GM12801 (cell line): Measurements from ENCODE around the gene BET1.

Source experiments
- TF ChIP-seq, protein P1 (sequence below): IDR thresholded peaks from one replicate; pipeline ENCODE4 v1.5.1; 2011; ENCODE audit warnings: control low read depth; ENCODE audit not compliant: insufficient read length; ENCODE audit errors: extremely low read depth

BET1 gene

DNA sequence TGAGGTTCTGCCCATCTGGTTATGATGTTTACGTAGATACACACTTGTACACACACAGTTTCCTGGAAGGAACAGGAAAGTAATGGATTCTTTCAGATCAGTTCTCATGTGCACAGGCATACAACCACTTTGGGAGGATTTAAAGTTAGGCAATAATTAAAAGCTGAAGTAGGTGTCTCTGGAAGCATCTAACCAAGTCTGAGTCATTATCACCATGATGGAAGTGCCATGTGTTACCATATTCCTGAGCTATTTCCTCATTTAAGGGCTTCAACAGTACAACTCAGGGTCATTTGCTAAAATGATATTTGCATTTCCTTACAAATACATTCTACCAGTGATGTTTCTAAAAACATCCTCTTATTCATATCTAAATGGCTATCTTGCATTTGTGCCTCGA lies 41.4 kb upstream of the BET1 start:
- TF ChIP-seq, protein P1, sequence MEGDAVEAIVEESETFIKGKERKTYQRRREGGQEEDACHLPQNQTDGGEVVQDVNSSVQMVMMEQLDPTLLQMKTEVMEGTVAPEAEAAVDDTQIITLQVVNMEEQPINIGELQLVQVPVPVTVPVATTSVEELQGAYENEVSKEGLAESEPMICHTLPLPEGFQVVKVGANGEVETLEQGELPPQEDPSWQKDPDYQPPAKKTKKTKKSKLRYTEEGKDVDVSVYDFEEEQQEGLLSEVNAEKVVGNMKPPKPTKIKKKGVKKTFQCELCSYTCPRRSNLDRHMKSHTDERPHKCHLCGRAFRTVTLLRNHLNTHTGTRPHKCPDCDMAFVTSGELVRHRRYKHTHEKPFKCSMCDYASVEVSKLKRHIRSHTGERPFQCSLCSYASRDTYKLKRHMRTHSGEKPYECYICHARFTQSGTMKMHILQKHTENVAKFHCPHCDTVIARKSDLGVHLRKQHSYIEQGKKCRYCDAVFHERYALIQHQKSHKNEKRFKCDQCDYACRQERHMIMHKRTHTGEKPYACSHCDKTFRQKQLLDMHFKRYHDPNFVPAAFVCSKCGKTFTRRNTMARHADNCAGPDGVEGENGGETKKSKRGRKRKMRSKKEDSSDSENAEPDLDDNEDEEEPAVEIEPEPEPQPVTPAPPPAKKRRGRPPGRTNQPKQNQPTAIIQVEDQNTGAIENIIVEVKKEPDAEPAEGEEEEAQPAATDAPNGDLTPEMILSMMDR = no peak

DNA sequence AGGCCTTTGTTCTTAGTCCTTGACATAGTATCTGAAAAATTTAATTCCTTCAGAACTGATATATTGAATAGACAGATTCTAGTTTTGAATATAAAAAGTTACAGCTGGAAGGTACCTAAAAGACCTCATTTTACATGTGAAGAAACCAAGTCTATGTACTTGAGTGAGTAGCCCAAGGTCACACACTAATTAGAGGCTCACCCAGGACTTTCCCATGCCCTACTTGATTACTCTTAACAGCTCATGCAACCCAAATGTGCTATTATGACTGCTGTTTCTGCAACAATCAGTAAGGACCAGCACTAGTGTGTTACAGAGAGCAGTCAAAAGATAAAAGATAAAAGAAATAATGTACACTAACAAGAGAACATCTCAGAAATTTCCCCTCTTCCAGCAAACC lies 40.7 kb upstream of the BET1 start:
- TF ChIP-seq, protein P1 = no peak

DNA sequence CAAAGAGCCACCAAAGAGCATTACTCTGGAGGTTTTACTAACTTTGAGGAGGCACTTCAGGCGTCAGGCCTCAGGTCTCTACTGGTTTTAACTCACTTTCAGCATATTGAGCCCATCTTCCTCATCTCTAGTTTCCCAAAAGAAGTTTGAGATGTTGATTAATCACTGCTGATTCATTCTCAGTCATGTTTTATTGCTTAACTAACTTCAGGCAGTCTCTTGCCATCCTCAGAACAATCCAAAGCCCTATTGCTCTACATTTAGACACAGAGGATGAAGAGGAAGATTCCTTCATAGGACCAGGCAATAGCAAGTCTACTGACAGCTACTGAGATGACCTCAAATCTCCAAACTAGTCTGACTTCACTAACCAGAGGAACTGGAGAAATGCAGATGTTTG lies 39.1 kb upstream of the BET1 start:
- TF ChIP-seq, protein P1 = no peak

DNA sequence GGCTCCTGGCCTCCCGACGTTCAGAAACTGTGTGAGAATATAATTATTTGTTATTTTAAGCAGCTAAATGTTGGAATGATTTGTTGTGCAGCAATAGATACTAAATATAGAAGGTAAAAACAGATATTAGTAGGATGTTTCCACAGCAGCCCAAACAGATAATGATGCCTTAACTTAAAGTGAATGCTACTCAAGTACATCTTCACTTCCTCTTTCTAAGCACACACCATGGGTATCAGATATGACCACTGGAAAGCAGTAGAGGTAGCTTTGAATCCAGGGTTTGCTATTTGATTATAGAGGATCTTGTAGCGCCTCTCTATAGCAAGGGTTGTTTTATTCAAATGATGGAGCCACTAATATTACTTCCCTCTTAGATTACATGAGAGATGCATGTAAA lies 38.2 kb upstream of the BET1 start:
- TF ChIP-seq, protein P1 = no peak

DNA sequence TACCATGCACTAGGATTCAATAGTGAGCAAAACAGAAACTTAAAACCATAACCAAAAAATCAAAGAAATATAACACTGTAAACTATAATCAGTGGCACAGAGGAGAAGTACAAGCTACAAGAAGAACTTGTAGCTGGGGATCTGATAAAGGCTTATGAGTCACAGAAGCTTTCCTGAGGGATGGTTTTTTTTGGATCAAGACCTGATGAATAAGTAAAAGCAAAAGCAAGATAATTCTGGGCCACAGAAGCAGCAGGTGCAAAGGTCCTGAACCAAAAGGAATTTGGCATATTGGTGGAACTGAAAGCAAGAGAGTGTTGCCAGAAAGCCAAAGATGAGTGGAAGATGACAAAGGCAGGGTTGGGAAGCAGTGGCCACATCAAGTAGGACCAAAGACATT lies 37.4 kb upstream of the BET1 start:
- TF ChIP-seq, protein P1 = no peak

DNA sequence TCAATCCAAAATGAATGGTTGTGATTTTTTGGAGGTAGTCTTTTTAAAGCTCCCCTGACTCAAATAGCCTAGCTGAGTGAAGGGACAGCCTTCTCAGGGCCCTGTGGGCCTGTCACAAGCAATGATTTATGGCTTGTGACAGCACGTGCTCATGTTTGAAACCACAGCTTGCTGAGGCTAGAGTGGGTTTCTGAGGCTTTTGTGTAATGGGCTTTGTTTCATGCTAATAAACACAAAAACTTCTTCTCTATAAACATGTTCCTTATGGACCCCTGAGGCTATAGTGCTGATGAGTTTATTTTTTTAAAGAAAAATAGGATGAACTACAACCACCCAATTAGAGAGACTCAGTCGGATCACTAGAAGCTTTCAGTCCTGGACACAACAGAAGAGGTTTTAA lies 36.1 kb upstream of the BET1 start:
- TF ChIP-seq, protein P1 = no peak

DNA sequence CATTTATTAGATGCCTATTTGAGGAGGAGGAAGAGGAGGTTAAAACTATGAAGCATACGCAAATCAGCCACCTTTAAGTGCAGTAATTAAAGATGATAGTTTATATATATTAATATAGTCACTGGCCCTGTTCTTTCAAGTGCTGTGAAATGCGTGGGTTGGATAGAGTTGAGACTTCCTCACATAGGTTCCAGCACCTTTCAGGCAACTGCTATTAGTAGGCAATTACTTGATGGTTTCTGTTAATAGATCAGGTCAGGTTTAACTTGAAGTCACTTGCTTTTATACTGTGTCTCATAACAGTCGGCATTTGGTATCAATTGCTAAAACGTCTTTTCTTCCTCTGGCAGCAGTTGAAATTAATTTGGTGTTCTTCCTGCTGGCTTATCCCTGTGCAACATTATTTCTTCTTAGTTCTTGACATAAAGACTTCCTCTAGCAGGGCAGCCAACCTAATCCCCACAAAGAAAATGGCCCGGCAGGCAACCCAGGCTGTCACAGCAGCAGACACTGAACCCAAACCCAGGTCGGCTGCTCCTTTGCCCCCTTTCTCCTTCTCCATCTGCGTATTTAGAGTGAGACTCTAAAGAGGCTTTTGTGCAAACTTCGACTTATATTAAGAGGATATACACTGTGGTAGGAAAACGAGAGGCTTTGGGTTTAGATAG lies 35.3 kb upstream of the BET1 start:
- TF ChIP-seq, protein P1 = no peak
